PC-3 (cell line): ENCODE data around the gene OR2J2. TPM values are rescaled to one million over a fixed set of nuclear protein-coding genes. Genes with fewer than 3 reads are reported as not detected.
"Not testable (repeated sequence)": the region's sequence is repeated elsewhere in the genome, so short reads cannot be mapped to it uniquely, and the experiment has no call there.

ENCODE experiments used
- ATAC-seq: fragments of 200-7000 bp; cut with Tn5 transposase; 2 replicates; pipeline ENCODE4 v1.9.1; 2020; ENCODE audit warnings: mild to moderate bottlenecking, moderate library complexity
- Bru-seq: library from RNA; stranded (reverse); fragments of 400-500 nt; gene quantifications from one replicate; lab custom pipeline; 2021; lab: Mats Ljungman, UMichigan
- BruChase-seq, 2 experiments: library from RNA; stranded (reverse); fragments of 400-500 nt; gene quantifications; one replicate each; lab custom pipeline; 2021; lab: Mats Ljungman, UMichigan
- BruUV-seq: library from RNA; stranded (reverse); fragments of 400-500 nt; replicated peaks from 2 replicates; lab custom pipeline; 2021; lab: Mats Ljungman, UMichigan
- CTCF ChIA-PET: fragments of 300-600 bp; sonication (Branson Sonifier 250); formaldehyde crosslinking; loops from one replicate; lab custom pipeline; 2022; ENCODE audit warnings: antibody characterized with exemption; lab: Charles Lee
- POLR2A ChIA-PET: fragments of 300-600 bp; sonication (Branson Sonifier 250); formaldehyde crosslinking; loops from one replicate; lab custom pipeline; 2022; ENCODE audit warnings: antibody characterized with exemption; ENCODE audit not compliant: unreplicated experiment; lab: Charles Lee
- DNase-seq: peaks from one replicate; pipeline ENCODE4 v3.0.0-alpha.2; 2015
- H2AFZ ChIP-seq: fragments of 300-600 bp; sonication (generic); 2 replicates; pipeline ENCODE4 v1.6.0; 2016; ENCODE audit warnings: antibody characterized with exemption, low read length
- H3F3A ChIP-seq: fragments of 300-600 bp; sonication (generic); one replicate; pipeline ENCODE4 v1.6.0; 2017; ENCODE audit warnings: antibody characterized with exemption, low read length, control low read depth, mild to moderate bottlenecking; ENCODE audit not compliant: unreplicated experiment
- H3K27ac ChIP-seq: fragments of 300-600 bp; sonication (generic); 2 replicates; pipeline ENCODE4 v1.5.1; 2016; ENCODE audit warnings: mild to moderate bottlenecking, low read length
- H3K27me3 ChIP-seq: fragments of 300-600 bp; sonication (generic); 2 replicates; pipeline ENCODE4 v1.6.1; 2016; ENCODE audit warnings: low read length, mixed read lengths
- H3K36me3 ChIP-seq: fragments of 300-600 bp; sonication (generic); 2 replicates; pipeline ENCODE4 v1.6.1; 2016; ENCODE audit warnings: low read depth, mixed run types, low read length, mixed read lengths
- H3K4me1 ChIP-seq: fragments of 300-600 bp; sonication (generic); 2 replicates; pipeline ENCODE4 v1.5.1; 2016; ENCODE audit warnings: low read length; ENCODE audit not compliant: insufficient read depth
- H3K4me2 ChIP-seq: fragments of 300-600 bp; sonication (generic); 2 replicates; pipeline ENCODE4 v1.6.0; 2016; ENCODE audit warnings: low read length
- H3K4me3 ChIP-seq: fragments of 300-600 bp; sonication (generic); 2 replicates; pipeline ENCODE4 v1.5.1; 2016; ENCODE audit warnings: mild to moderate bottlenecking, low read length, mixed read lengths
- H3K79me2 ChIP-seq: fragments of 300-600 bp; sonication (generic); 2 replicates; pipeline ENCODE4 v1.6.1; 2017; ENCODE audit warnings: low read length, mixed read lengths
- H3K9ac ChIP-seq: fragments of 300-600 bp; sonication (generic); 2 replicates; pipeline ENCODE4 v1.6.0; 2016; ENCODE audit warnings: mild to moderate bottlenecking, low read length
- H3K9me2 ChIP-seq: fragments of 300-600 bp; sonication (generic); replicated peaks from 2 replicates; pipeline ENCODE4 v1.6.1; 2016; ENCODE audit warnings: mixed run types, low read length, mixed read lengths
- H3K9me3 ChIP-seq: fragments of 300-600 bp; sonication (generic); 2 replicates; pipeline ENCODE4 v1.6.1; 2016; ENCODE audit warnings: low read length, mixed read lengths
- H4K20me1 ChIP-seq: fragments of 300-600 bp; sonication (generic); 2 replicates; pipeline ENCODE4 v1.6.1; 2016; ENCODE audit warnings: low read length, mixed read lengths
- CTCF ChIP-seq: fragments of 300-600 bp; sonication (generic); conservative IDR thresholded peaks from 2 replicates; pipeline ENCODE4 v1.5.1; 2017; ENCODE audit warnings: antibody characterized with exemption, low read depth, mild to moderate bottlenecking, low read length
- EZH2 ChIP-seq: fragments of 300-600 bp; sonication (generic); IDR thresholded peaks from one replicate; pipeline ENCODE4 v1.6.1; 2017; ENCODE audit warnings: antibody characterized with exemption, mild to moderate bottlenecking, low read length; ENCODE audit not compliant: unreplicated experiment
- EZH2phosphoT487 ChIP-seq: fragments of 300-600 bp; sonication (generic); IDR thresholded peaks from 2 replicates; pipeline ENCODE4 v1.6.1; 2018; ENCODE audit warnings: mild to moderate bottlenecking, antibody characterized with exemption, low read length, borderline replicate concordance
- intact Hi-C: fragments of 100-400 bp; cut with micrococcal nuclease; formaldehyde crosslinking; loops from 2 replicates; pipeline ENCODE4 v1.9.0; 2023
- long read RNA-seq: library from polyadenylated mRNA; unstranded; transcript quantifications from one replicate; pipeline ENCODE4 v2.0.0, GENCODE V29; 2021; ENCODE audit not compliant: unreplicated experiment
- total RNA-seq: library from RNA; depleted of rRNA; stranded (reverse); fragments of >200 nt; gene quantifications from 2 replicates; pipeline ENCODE4 v1.2.3, GENCODE V29; 2014; rRNA removed

OR2J2 gene
- total RNA-seq (0.23 TPM in 1 of 2 replicates, not detected in the other), Bru-seq, nascent RNA (not detected), BruChase-seq, experiment 1, labeled RNA remaining after a 6-hour chase (percentile 11 among the genes with signal in this experiment), BruChase-seq, experiment 2, labeled RNA remaining after a 2-hour chase (percentile 10 among the genes with signal in this experiment)
- long read RNA-seq: 0 reads

- ATAC-seq, BruUV-seq: not testable (repeated sequence)
Observed at GRCh38 chr6:29170607-29171006, at the start of gene OR2J2. Gene OR2J2, plus strand, starts transcription at chr6:29170907. Its CDS starts 2,729 bp downstream, at chr6:29173636.

GRCh38 chr6:29129326-29130012 lies 41.2 kb upstream of the OR2J2 start:
- ChIA-PET CTCF (no interaction called here), POLR2A (no interaction called here)
- no peaks in the 10 kb centered on the region for H3F3A ChIP-seq
- DNase-seq: no peak
- H2AFZ ChIP-seq: no peak overlapping the region
- no peaks in the 10 kb centered on the region for H3K9me3 ChIP-seq
- no peaks in the 10 kb centered on the region for H4K20me1 ChIP-seq
- H3K4me2 ChIP-seq: no peak overlapping the region
- H3K4me1 ChIP-seq: no peaks in the 10 kb centered on the region
- no peaks in the 10 kb centered on the region for H3K79me2 ChIP-seq
- no peaks in the 10 kb centered on the region for H3K9me2 ChIP-seq
- no peaks in the 10 kb centered on the region for H3K36me3 ChIP-seq
- no peak for TF ChIP-seq CTCF
- no peak for TF ChIP-seq EZH2phosphoT487
- no peak for TF ChIP-seq EZH2
- no peak for ATAC-seq
- H3K9ac ChIP-seq: no peak overlapping the region
- intact Hi-C loops: no loop called here
- no peak overlapping the region for H3K4me3 ChIP-seq
- peaks cover 76% of the 10 kb centered on the region for H3K27me3 ChIP-seq
- BruUV-seq: no TSS peak
- H3K27ac ChIP-seq: no peak overlapping the region

More at GRCh38 chr6:29170607-29171006, at the start of gene OR2J2:
- intact Hi-C loops, DNase-seq, H3K36me3 ChIP-seq, H3K4me2 ChIP-seq, H3K79me2 ChIP-seq, H3K27ac ChIP-seq, H3K4me3 ChIP-seq, H4K20me1 ChIP-seq, H2AFZ ChIP-seq, H3F3A ChIP-seq, CTCF ChIA-PET, H3K9me3 ChIP-seq, H3K9me2 ChIP-seq, H3K9ac ChIP-seq, H3K4me1 ChIP-seq, POLR2A ChIA-PET: not testable (repeated sequence)
- H3K27me3 ChIP-seq: peaks cover 52% of the 10 kb centered on the region

- Histone ChIP-seq H3K4me1 (no peaks in the 10 kb centered on the region), H3K27me3 (peaks cover 70% of the 10 kb centered on the region), H2AFZ (no peak overlapping the region), H3K27ac (no peak overlapping the region), H3K9ac (no peak overlapping the region), H3K9me2 (no peaks in the 10 kb centered on the region), H3K4me3 (no peak overlapping the region), H3F3A (no peaks in the 10 kb centered on the region), H3K9me3 (no peaks in the 10 kb centered on the region), H4K20me1 (no peaks in the 10 kb centered on the region), H3K4me2 (no peak overlapping the region), H3K79me2 (no peaks in the 10 kb centered on the region), H3K36me3 (no peaks in the 10 kb centered on the region)
- ATAC-seq (no peak), DNase-seq (no peak)
- POLR2A ChIA-PET: no interaction called here
- TF ChIP-seq CTCF (no peak), EZH2phosphoT487 (no peak), EZH2 (no peak)
- intact Hi-C loops: no loop called here
- CTCF ChIA-PET: no interaction called here
- BruUV-seq: no TSS peak
Observed at GRCh38 chr6:29130644-29131043, 40.1 kb upstream of the OR2J2 start.
